ENCODE data around the gene DISC1. TPM values are rescaled to one million over a fixed set of nuclear protein-coding genes. Genes with fewer than 3 reads are reported as not detected.

Gene DISC1
- total RNA-seq, 1 donor from 2014 or later = 9.5 TPM

GRCh38 chr1:231748760-231749415 is 122.3 kb downstream of the DISC1 start:
- Histone ChIP-seq H3K36me3 (no peaks in the 10 kb centered on the region), H3K4me1 (no peaks in the 10 kb centered on the region), H3K27me3 (no peaks in the 10 kb centered on the region), H3K9me3 (peaks cover 7% of the 10 kb centered on the region), H3K4me3 (no peak overlapping the region), H3K27ac (no peak overlapping the region)
- intact Hi-C loops (cut with DNase I) = no loop called here
- ATAC-seq (no peak), DNase-seq (no peak)
- no peak for TF ChIP-seq CTCF (IDR thresholded peaks at IDR 0.05)

GRCh38 chr1:231750296-231750695 is 123.7 kb downstream of the DISC1 start:
- intact Hi-C loops (cut with DNase I) = no loop called here
- DNase-seq = no peak
- no peak for ATAC-seq
- no peak overlapping the region for H3K4me3 ChIP-seq
- TF ChIP-seq CTCF (IDR thresholded peaks at IDR 0.05) = no peak
- H3K27ac ChIP-seq = no peak overlapping the region
- no peaks in the 10 kb centered on the region for H3K4me1 ChIP-seq
- no peaks in the 10 kb centered on the region for H3K36me3 ChIP-seq
- H3K27me3 ChIP-seq = no peaks in the 10 kb centered on the region
- peaks cover 7% of the 10 kb centered on the region for H3K9me3 ChIP-seq

GRCh38 chr1:231750818-231751362 is 124.3 kb downstream of the DISC1 start:
- no peak for TF ChIP-seq CTCF (IDR thresholded peaks at IDR 0.05)
- Histone ChIP-seq H3K27ac (no peak overlapping the region), H3K9me3 (peaks cover 7% of the 10 kb centered on the region), H3K4me1 (no peaks in the 10 kb centered on the region), H3K36me3 (no peaks in the 10 kb centered on the region), H3K27me3 (no peaks in the 10 kb centered on the region), H3K4me3 (no peak overlapping the region)
- DNase-seq (no peak), ATAC-seq (peak; percentile 10)
- intact Hi-C loops (cut with DNase I) = no loop called here

GRCh38 chr1:231751415-231751814 is 124.8 kb downstream of the DISC1 start:
- H3K9me3 ChIP-seq = peaks cover 7% of the 10 kb centered on the region
- intact Hi-C loops (cut with DNase I) = no loop called here
- no peak overlapping the region for H3K4me3 ChIP-seq
- H3K4me1 ChIP-seq = no peaks in the 10 kb centered on the region
- H3K36me3 ChIP-seq = no peaks in the 10 kb centered on the region
- TF ChIP-seq CTCF (IDR thresholded peaks at IDR 0.05) = no peak
- no peak for ATAC-seq
- no peak overlapping the region for H3K27ac ChIP-seq
- no peak for DNase-seq
- H3K27me3 ChIP-seq = no peaks in the 10 kb centered on the region

GRCh38 chr1:231753313-231753712 is 126.7 kb downstream of the DISC1 start:
- H3K27ac ChIP-seq = no peak overlapping the region
- no peak overlapping the region for H3K4me3 ChIP-seq
- no peaks in the 10 kb centered on the region for H3K27me3 ChIP-seq
- intact Hi-C loops (cut with DNase I) = no loop called here
- no peak for DNase-seq
- no peaks in the 10 kb centered on the region for H3K36me3 ChIP-seq
- H3K4me1 ChIP-seq = no peaks in the 10 kb centered on the region
- no peak for ATAC-seq
- no peak for TF ChIP-seq CTCF (IDR thresholded peaks at IDR 0.05)
- peaks cover 7% of the 10 kb centered on the region for H3K9me3 ChIP-seq

- ATAC-seq = peak; percentile 44
- H3K4me1 ChIP-seq = no peaks in the 10 kb centered on the region
- no peaks in the 10 kb centered on the region for H3K27me3 ChIP-seq
- H3K36me3 ChIP-seq = no peaks in the 10 kb centered on the region
- intact Hi-C loops (cut with DNase I) = no loop called here
- peaks cover 7% of the 10 kb centered on the region for H3K9me3 ChIP-seq
- no peak for TF ChIP-seq CTCF (IDR thresholded peaks at IDR 0.05)
- H3K4me3 ChIP-seq = no peak overlapping the region
- H3K27ac ChIP-seq = no peak overlapping the region
- no peak for DNase-seq
These were observed 130.5 kb downstream of the DISC1 start for GRCh38 chr1:231757101-231757404.
